Trophoblast cell (in vitro differentiated cells and primary cell): ENCODE data around the gene TSEN2.

ENCODE experiments used
- DNase-seq, 2 donors: peaks; one replicate each; pipeline ENCODE4 v3.0.0-alpha.2; 2016
- H2AFZ ChIP-seq: 2 replicates; pipeline ENCODE4 v1.6.1; 2013; ENCODE audit warnings: low read length, moderate library complexity, mild to moderate bottlenecking; ENCODE audit not compliant: insufficient read depth, poor library complexity
- H2AK5ac ChIP-seq: 2 replicates; pipeline ENCODE4 v1.6.1; 2013; ENCODE audit warnings: mild to moderate bottlenecking, low read length
- H2BK120ac ChIP-seq: 2 replicates; pipeline ENCODE4 v1.6.1; 2013; ENCODE audit warnings: low read length, mild to moderate bottlenecking, moderate library complexity; ENCODE audit not compliant: insufficient read depth, poor library complexity
- H2BK12ac ChIP-seq: 2 replicates; pipeline ENCODE4 v1.6.1; 2013; ENCODE audit warnings: mild to moderate bottlenecking, low read length, moderate library complexity
- H2BK5ac ChIP-seq: 2 replicates; pipeline ENCODE4 v1.6.1; 2013; ENCODE audit warnings: low read length, low read depth, moderate library complexity, mild to moderate bottlenecking; ENCODE audit not compliant: poor library complexity
- H3K14ac ChIP-seq: 2 replicates; pipeline ENCODE4 v1.6.1; 2013; ENCODE audit warnings: mild to moderate bottlenecking, low read length
- H3K18ac ChIP-seq: 2 replicates; pipeline ENCODE4 v1.6.1; 2013; ENCODE audit warnings: mild to moderate bottlenecking, low read length
- H3K23ac ChIP-seq: 2 replicates; pipeline ENCODE4 v1.6.1; 2013; ENCODE audit warnings: low read length
- H3K27ac ChIP-seq: 2 replicates; pipeline ENCODE4 v1.5.1; 2013; ENCODE audit warnings: low read depth, mild to moderate bottlenecking, inconsistent platforms, low read length, moderate library complexity
- H3K27me3 ChIP-seq: 2 replicates; pipeline ENCODE4 v1.6.1; 2013; ENCODE audit warnings: inconsistent platforms, mild to moderate bottlenecking, low read length, moderate library complexity; ENCODE audit not compliant: insufficient read depth
- H3K36me3 ChIP-seq, 2 experiments: 1 replicate in 1 of 2; 2 replicates in 1 of 2; pipeline ENCODE4 v1.6.1; 2013; ENCODE audit warnings: low read length in 2 of 2, mild to moderate bottlenecking in 2 of 2, moderate library complexity in 1 of 2; ENCODE audit not compliant: insufficient read depth in 2 of 2, control insufficient read depth in 1 of 2
- H3K4ac ChIP-seq: 2 replicates; pipeline ENCODE4 v1.6.1; 2013; ENCODE audit warnings: low read depth, mild to moderate bottlenecking, low read length, moderate library complexity
- H3K4me1 ChIP-seq, 2 experiments: 1 replicate in 1 of 2; 2 replicates in 1 of 2; pipeline ENCODE4 v1.6.1; 2013; ENCODE audit warnings: low read length in 2 of 2, mild to moderate bottlenecking in 2 of 2, moderate library complexity in 1 of 2; ENCODE audit not compliant: insufficient read depth in 2 of 2, control insufficient read depth in 1 of 2
- H3K4me2 ChIP-seq: 2 replicates; pipeline ENCODE4 v1.6.1; 2013; ENCODE audit warnings: inconsistent platforms, mild to moderate bottlenecking, low read length, moderate library complexity
- H3K4me3 ChIP-seq: 2 replicates; pipeline ENCODE4 v1.5.1; 2013; ENCODE audit warnings: mild to moderate bottlenecking, low read depth, low read length, inconsistent platforms
- H3K79me1 ChIP-seq: one replicate; pipeline ENCODE4 v1.6.1; 2013; ENCODE audit warnings: low read length
- H3K79me2 ChIP-seq: 2 replicates; pipeline ENCODE4 v1.6.1; 2013; ENCODE audit warnings: low read length, mild to moderate bottlenecking; ENCODE audit not compliant: control insufficient read depth, insufficient read depth, poor library complexity
- H3K9ac ChIP-seq: 2 replicates; pipeline ENCODE4 v1.6.1; 2013; ENCODE audit warnings: mild to moderate bottlenecking, low read length
- H3K9me3 ChIP-seq: 2 replicates; pipeline ENCODE4 v1.6.1; 2013; ENCODE audit warnings: low read depth, mild to moderate bottlenecking, control low read depth, inconsistent platforms, low read length; ENCODE audit not compliant: insufficient read depth
- H4K12ac ChIP-seq: 2 replicates; pipeline ENCODE4 v1.6.1; 2013; ENCODE audit warnings: low read depth, mild to moderate bottlenecking, low read length, moderate library complexity
- H4K8ac ChIP-seq: 2 replicates; pipeline ENCODE4 v1.6.1; 2013; ENCODE audit warnings: low read depth, mild to moderate bottlenecking, low read length, moderate library complexity
- H4K91ac ChIP-seq: one replicate; pipeline ENCODE4 v1.6.1; 2013; ENCODE audit warnings: low read depth, mild to moderate bottlenecking, low read length, moderate library complexity
- WGBS: extraction: QIAGEN DNeasy Blood & Tissue Kit; methylation state at CpG from one replicate; pipeline ENCODE4 v1.1.7; 2013; ENCODE audit warnings: missing lambda C conversion rate; ENCODE audit not compliant: insufficient read length, insufficient coverage; ENCODE audit errors: extremely low coverage; 5-methylcytosine and 5-hydroxymethylcytosine counted together

TSEN2 gene

GRCh38 chr3:12443781-12444522 lies 40.3 kb upstream of the TSEN2 start:
- peak overlapping the region; percentile 91 for H4K91ac ChIP-seq
- DNase-seq = no peak
- no peaks in the 10 kb centered on the region for H3K27me3 ChIP-seq
- H3K4me2 ChIP-seq = peak overlapping the region; percentile 42
- no CpG with 5 or more reads among the region's 10 CpGs for WGBS
- H3K18ac ChIP-seq = peak overlapping the region; percentile 30
- peak overlapping the region; percentile 44 for H2AFZ ChIP-seq
- H2BK5ac ChIP-seq = peak overlapping the region; percentile 84
- peak overlapping the region; percentile 32 for H2BK12ac ChIP-seq
- H3K9me3 ChIP-seq = no peaks in the 10 kb centered on the region
- no peak overlapping the region for H3K4me3 ChIP-seq
- peak overlapping the region; percentile 40 for H4K8ac ChIP-seq
- peak overlapping the region; percentile 57 for H3K4ac ChIP-seq
- H3K79me2 ChIP-seq = no peaks in the 10 kb centered on the region
- H4K12ac ChIP-seq = peak overlapping the region; percentile 14
- no peak overlapping the region for H3K23ac ChIP-seq
- peak overlapping the region; percentile 81 for H3K14ac ChIP-seq
- peaks cover 27% of the 10 kb centered on the region for H3K79me1 ChIP-seq
- H2BK120ac ChIP-seq = peak overlapping the region; percentile 85
- H3K9ac ChIP-seq = no peak overlapping the region
- H3K27ac ChIP-seq = peak overlapping the region; percentile 84
- H3K4me1 ChIP-seq = peaks cover 25 to 36% of the 10 kb centered on the region in 2 experiments
- H2AK5ac ChIP-seq = no peak overlapping the region
- no peaks in the 10 kb centered on the region for H3K36me3 ChIP-seq

GRCh38 chr3:12444582-12445471 lies 39.5 kb upstream of the TSEN2 start:
- H2BK5ac ChIP-seq = peak overlapping the region; percentile 84
- peak overlapping the region; percentile 1 for H3K18ac ChIP-seq
- DNase-seq = peak; percentile 94

GRCh38 chr3:12445523-12446240 lies 38.6 kb upstream of the TSEN2 start:
- Histone ChIP-seq H3K9me3 (no peaks in the 10 kb centered on the region), H3K4me3 (no peak overlapping the region), H4K8ac (peak overlapping the region; percentile 38), H3K79me2 (no peaks in the 10 kb centered on the region), H2BK120ac (peak overlapping the region; percentile 94), H3K14ac (peak overlapping the region; percentile 91), H3K79me1 (peaks cover 27% of the 10 kb centered on the region), H2AFZ (no peak overlapping the region), H4K12ac (no peak overlapping the region), H3K4me2 (peak overlapping the region; percentile 42), H3K36me3 (no peaks in the 10 kb centered on the region), H2BK5ac (peak overlapping the region; percentile 73), H3K18ac (peak overlapping the region; percentile 62), H3K4me1 (peaks cover 26 to 36% of the 10 kb centered on the region in 2 experiments), H2BK12ac (peak overlapping the region; percentile 96), H3K27me3 (no peaks in the 10 kb centered on the region), H3K4ac (peak overlapping the region; percentile 28), H3K9ac (no peak overlapping the region), H3K23ac (no peak overlapping the region), H2AK5ac (peak overlapping the region; percentile 59), H4K91ac (peak overlapping the region; percentile 98), H3K27ac (peak overlapping the region; percentile 84)
- no CpG with 5 or more reads among the region's 8 CpGs for WGBS
- no peak for DNase-seq

More at GRCh38 chr3:12444582-12445471, 39.5 kb upstream of the TSEN2 start:
- Histone ChIP-seq H3K27ac (peak overlapping the region; percentile 84), H3K79me1 (peaks cover 27% of the 10 kb centered on the region), H3K4me1 (peaks cover 26 to 36% of the 10 kb centered on the region in 2 experiments), H3K14ac (peak overlapping the region; percentile 50), H4K8ac (peak overlapping the region; percentile 5), H3K36me3 (no peaks in the 10 kb centered on the region), H3K23ac (no peak overlapping the region), H3K27me3 (no peaks in the 10 kb centered on the region), H3K9me3 (no peaks in the 10 kb centered on the region), H3K4ac (peak overlapping the region; percentile 29), H3K9ac (no peak overlapping the region), H3K79me2 (no peaks in the 10 kb centered on the region), H4K91ac (peak overlapping the region; percentile 98), H2BK12ac (peak overlapping the region; percentile 32), H4K12ac (peak overlapping the region; percentile 25), H3K4me2 (peak overlapping the region; percentile 42), H2AK5ac (no peak overlapping the region), H2AFZ (peak overlapping the region; percentile 44), H3K4me3 (no peak overlapping the region), H2BK120ac (peak overlapping the region; percentile 85)
- no CpG with 5 or more reads among the region's 24 CpGs for WGBS

- Histone ChIP-seq H3K23ac (no peak overlapping the region), H3K14ac (no peak overlapping the region), H2AFZ (no peak overlapping the region), H4K8ac (no peak overlapping the region), H3K4me2 (no peak overlapping the region), H3K4ac (peak overlapping the region; percentile 20), H4K91ac (peak overlapping the region; percentile 98), H3K18ac (no peak overlapping the region), H3K27me3 (no peaks in the 10 kb centered on the region), H2BK120ac (peak overlapping the region; percentile 94), H4K12ac (no peak overlapping the region), H2BK5ac (no peak overlapping the region), H3K4me1 (peaks cover 26 to 36% of the 10 kb centered on the region in 2 experiments), H3K36me3 (no peaks in the 10 kb centered on the region), H2BK12ac (peak overlapping the region; percentile 96), H3K27ac (peak overlapping the region; percentile 84), H2AK5ac (peak overlapping the region; percentile 71), H3K9me3 (no peaks in the 10 kb centered on the region), H3K4me3 (no peak overlapping the region), H3K79me2 (no peaks in the 10 kb centered on the region), H3K9ac (no peak overlapping the region), H3K79me1 (peaks cover 27% of the 10 kb centered on the region)
- DNase-seq = no peak
- WGBS = no CpG with 5 or more reads among the region's 7 CpGs
Observed at GRCh38 chr3:12446298-12446697, 38.0 kb upstream of the TSEN2 start.
